Endodermal cell (in vitro differentiated cells): Measurements from ENCODE around the gene MRPS24. TPM values are rescaled to one million over a fixed set of nuclear protein-coding genes. Genes with fewer than 3 reads are reported as not detected.

ENCODE experiments used
- DNase-seq: peaks from one replicate; pipeline ENCODE4 v3.0.0-alpha.2; 2017
- H3K27ac ChIP-seq: 2 replicates; pipeline ENCODE4 v1.5.1; 2013; ENCODE audit warnings: mild to moderate bottlenecking, low read depth, low read length, moderate library complexity
- H3K27me3 ChIP-seq: 2 replicates; pipeline ENCODE4 v1.6.1; 2013; ENCODE audit warnings: mild to moderate bottlenecking, low read length, moderate library complexity; ENCODE audit not compliant: insufficient read depth, control insufficient read depth, poor library complexity, severe bottlenecking
- H3K36me3 ChIP-seq: 2 replicates; pipeline ENCODE4 v1.7.0; 2013; ENCODE audit warnings: mild to moderate bottlenecking, low read length, moderate library complexity; ENCODE audit not compliant: control insufficient read depth, insufficient read depth
- H3K4me1 ChIP-seq: one replicate; pipeline ENCODE4 v1.7.0; 2013; ENCODE audit warnings: low read length; ENCODE audit not compliant: control insufficient read depth, insufficient read depth
- H3K4me3 ChIP-seq: 2 replicates; pipeline ENCODE4 v1.5.1; 2013; ENCODE audit warnings: mild to moderate bottlenecking, low read length, moderate library complexity
- H3K9ac ChIP-seq: 2 replicates; pipeline ENCODE4 v1.6.1; 2013; ENCODE audit warnings: mild to moderate bottlenecking, low read length, moderate library complexity; ENCODE audit not compliant: poor library complexity, severe bottlenecking; ENCODE audit errors: extremely low read depth
- H3K9me3 ChIP-seq: 2 replicates; pipeline ENCODE4 v1.6.1; 2013; ENCODE audit warnings: mild to moderate bottlenecking, low read length, moderate library complexity; ENCODE audit not compliant: control insufficient read depth
- H3K27ac Mint-ChIP-seq: 2 replicates; pipeline ENCODE4 v1.8.0; 2020; ENCODE audit warnings: mixed read lengths
- H3K27me3 Mint-ChIP-seq: 2 replicates; pipeline ENCODE4 v1.8.0; 2021; ENCODE audit warnings: mild to moderate bottlenecking, mixed read lengths; ENCODE audit not compliant: insufficient read depth
- H3K36me3 Mint-ChIP-seq: 2 replicates; pipeline ENCODE4 v1.8.0; 2020; ENCODE audit warnings: low read depth, mixed read lengths
- H3K4me1 Mint-ChIP-seq: 2 replicates; pipeline ENCODE4 v1.8.0; 2020; ENCODE audit warnings: mixed read lengths
- H3K4me3 Mint-ChIP-seq: 2 replicates; pipeline ENCODE4 v1.8.0; 2020; ENCODE audit warnings: mild to moderate bottlenecking, moderate library complexity, mixed read lengths
- H3K9me3 Mint-ChIP-seq: 2 replicates; pipeline ENCODE4 v1.8.0; 2020; ENCODE audit warnings: mild to moderate bottlenecking, mixed read lengths
- CTCF ChIP-seq: fragments of 200-600 bp; sonication (generic); conservative IDR thresholded peaks from 2 replicates; pipeline ENCODE4 v1.5.0; 2021; ENCODE audit warnings: antibody characterized with exemption, mild to moderate bottlenecking
- WGBS, 2 experiments: methylation state at CpG; one replicate each; pipeline versions ENCODE4 v1.1.5 to v1.1.7; 2013; ENCODE audit warnings: missing lambda C conversion rate in 2 of 2, mixed read lengths in 1 of 2; ENCODE audit not compliant: insufficient coverage in 1 of 2, insufficient read length in 1 of 2; 5-methylcytosine and 5-hydroxymethylcytosine counted together
- total RNA-seq, 2 donors: library from RNA; stranded (reverse); fragmentation: NEBNext Ultra II Directional in 1 of 2; extraction: Animal tissue kit (Norgen Biotek cat#: 25700) in 1 of 2; gene quantifications; 2 replicates in 1 of 2; 3 replicates in 1 of 2; pipeline ENCODE4 v1.2.1, GENCODE V29; 2021

Gene MRPS24
- total RNA-seq, 2 donors from 2014 or later: 86.5 to 91.0 TPM

GRCh38 chr7:43877968-43878864 lies 8.9 kb upstream of the MRPS24 start:
- peaks cover 55% of the 10 kb centered on the region for H3K36me3 ChIP-seq
- DNase-seq: no peak
- no peaks in the 10 kb centered on the region for H3K4me1 Mint-ChIP-seq
- TF ChIP-seq CTCF: no peak
- 95 to 96% methylated on average over 33 to 38 of the region's 38 CpGs for WGBS, 2 experiments
- no peaks in the 10 kb centered on the region for H3K9me3 ChIP-seq
- no peaks in the 10 kb centered on the region for H3K9me3 Mint-ChIP-seq
- no peaks in the 10 kb centered on the region for H3K4me1 ChIP-seq
- no peaks in the 10 kb centered on the region for H3K27me3 Mint-ChIP-seq
- H3K4me3 ChIP-seq: no peak overlapping the region
- H3K27ac ChIP-seq: no peak overlapping the region
- H3K36me3 Mint-ChIP-seq: peaks cover 60% of the 10 kb centered on the region
- H3K27ac Mint-ChIP-seq: no peak overlapping the region
- no peak overlapping the region for H3K9ac ChIP-seq
- no peak overlapping the region for H3K4me3 Mint-ChIP-seq
- H3K27me3 ChIP-seq: no peaks in the 10 kb centered on the region

DNA sequence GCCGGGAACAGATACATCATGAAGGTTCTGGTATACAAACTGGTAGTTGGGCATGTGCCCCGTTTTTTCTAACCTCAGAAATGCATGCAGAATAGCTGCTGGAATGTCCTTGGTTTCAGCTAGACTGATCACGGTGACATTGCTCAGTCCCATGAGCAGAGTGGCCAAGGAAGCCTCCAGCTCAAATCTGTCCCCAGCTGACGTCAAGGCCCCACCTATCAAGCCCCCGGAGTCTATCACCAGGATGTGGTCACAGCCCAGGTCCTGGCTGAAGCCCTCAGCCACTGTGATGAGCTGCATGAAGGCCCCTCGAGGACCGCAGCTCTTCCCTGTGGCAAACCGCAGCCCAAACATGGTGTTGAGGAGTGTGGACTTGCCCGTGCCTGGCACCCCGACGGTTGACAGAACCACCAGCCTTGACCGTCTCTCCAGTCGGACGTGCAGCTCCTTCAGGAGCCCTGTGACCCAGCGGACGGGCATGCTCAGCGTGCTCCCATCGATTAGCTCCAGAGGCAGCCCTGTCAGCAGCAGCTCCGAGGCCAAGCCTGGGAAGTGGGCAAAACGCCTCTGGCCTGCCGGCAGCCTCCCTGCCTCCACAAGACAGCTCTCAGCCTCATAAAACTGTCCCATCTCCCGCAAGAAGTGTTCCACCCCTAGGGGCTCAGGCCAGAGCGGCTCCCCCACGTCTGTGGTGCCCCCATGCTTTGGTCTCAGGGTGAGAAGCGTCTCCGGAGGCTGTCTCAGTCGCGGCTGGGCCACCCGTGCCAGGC lies 7.8 kb upstream of the MRPS24 start:
- Histone ChIP-seq H3K4me1 (no peaks in the 10 kb centered on the region), H3K27me3 (no peaks in the 10 kb centered on the region), H3K4me3 (no peak overlapping the region), H3K9me3 (no peaks in the 10 kb centered on the region), H3K9ac (no peak overlapping the region), H3K36me3 (peaks cover 46% of the 10 kb centered on the region), H3K27ac (no peak overlapping the region)
- Mint-ChIP-seq H3K9me3 (no peaks in the 10 kb centered on the region), H3K27ac (no peak overlapping the region), H3K4me3 (no peak overlapping the region), H3K4me1 (peaks cover 3% of the 10 kb centered on the region), H3K27me3 (no peaks in the 10 kb centered on the region), H3K36me3 (peaks cover 56% of the 10 kb centered on the region)
- no peak for TF ChIP-seq CTCF
- 91 to 94% methylated on average over 22 to 29 of the region's 29 CpGs for WGBS, 2 experiments
- DNase-seq: no peak

DNA sequence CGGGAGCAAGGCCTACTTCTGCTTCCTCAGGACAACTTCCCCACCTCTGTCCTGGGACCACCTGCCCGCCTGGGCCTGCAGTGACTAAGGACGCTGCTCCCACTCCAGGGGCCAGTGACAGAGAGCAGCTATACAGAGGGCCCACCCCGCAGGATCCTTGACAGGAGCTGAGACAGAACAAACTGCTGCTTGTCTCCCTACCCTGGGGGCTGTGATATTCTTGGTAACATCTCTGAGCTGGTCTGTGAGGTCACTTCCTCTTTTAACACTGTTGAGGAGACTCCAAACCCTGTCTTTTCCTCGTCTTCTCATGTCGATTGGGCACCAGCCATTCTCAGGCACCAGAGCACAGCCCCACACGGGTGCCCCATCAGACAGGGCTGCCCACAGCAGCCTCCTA lies 6.9 kb upstream of the MRPS24 start:
- TF ChIP-seq CTCF: no peak
- DNase-seq: no peak
- Histone ChIP-seq H3K4me1 (no peaks in the 10 kb centered on the region), H3K9ac (no peak overlapping the region), H3K4me3 (no peak overlapping the region), H3K27me3 (no peaks in the 10 kb centered on the region), H3K9me3 (no peaks in the 10 kb centered on the region), H3K36me3 (peaks cover 39% of the 10 kb centered on the region), H3K27ac (no peak overlapping the region)
- no peaks in the 10 kb centered on the region for H3K9me3 Mint-ChIP-seq
- peaks cover 4% of the 10 kb centered on the region for H3K4me1 Mint-ChIP-seq
- WGBS, 2 experiments: 93% methylated on average over 3 to 7 of the region's 7 CpGs
- no peak overlapping the region for H3K4me3 Mint-ChIP-seq
- peaks cover 49% of the 10 kb centered on the region for H3K36me3 Mint-ChIP-seq
- no peak overlapping the region for H3K27ac Mint-ChIP-seq
- no peaks in the 10 kb centered on the region for H3K27me3 Mint-ChIP-seq
